Activated naive CD4-positive, alpha-beta T cell treated with anti-CD3 and anti-CD28 coated beads for 36 hours (primary cell): ENCODE results near the gene SDHC. TPM values are rescaled to one million over a fixed set of nuclear protein-coding genes. Genes with fewer than 3 reads are reported as not detected.
A peak's percentile ranks its signal among the peaks of the same experiment; 100 is the strongest.
"Not testable (repeated sequence)": the region's sequence is repeated elsewhere in the genome, so short reads cannot be mapped to it uniquely, and the experiment has no call there.

Source experiments
- CTCF ChIA-PET: fragments of 350-600 bp; sonication (Branson Sonifier 250); formaldehyde crosslinking; loops from one replicate; lab custom pipeline; 2021; ENCODE audit warnings: antibody characterized with exemption; lab: Charles Lee
- DNase-seq: peaks from one replicate; pipeline ENCODE4 v3.0.0-alpha.2; 2020
- H3K27ac Mint-ChIP-seq: one replicate; pipeline ENCODE4 v1.8.0; 2021; ENCODE audit warnings: mild to moderate bottlenecking, mixed read lengths
- H3K27me3 Mint-ChIP-seq: one replicate; pipeline ENCODE4 v1.8.0; 2021; ENCODE audit warnings: low read depth, mixed read lengths
- H3K36me3 Mint-ChIP-seq: one replicate; pipeline ENCODE4 v1.8.0; 2021; ENCODE audit warnings: low read depth, mixed read lengths
- H3K4me1 Mint-ChIP-seq: one replicate; pipeline ENCODE4 v1.8.0; 2021; ENCODE audit warnings: low read depth, mixed read lengths
- H3K4me3 Mint-ChIP-seq: one replicate; pipeline ENCODE4 v1.8.0; 2021; ENCODE audit warnings: mild to moderate bottlenecking, moderate library complexity, mixed read lengths
- H3K9me3 Mint-ChIP-seq: one replicate; pipeline ENCODE4 v1.8.0; 2021; ENCODE audit warnings: mixed read lengths
- intact Hi-C: fragments of 100-400 bp; cut with micrococcal nuclease; formaldehyde crosslinking; loops from one replicate; pipeline ENCODE4 v1.15.1; 2023
- total RNA-seq, 2 experiments: library from RNA; stranded (reverse); gene quantifications; one replicate each; pipeline ENCODE4 v1.2.3, GENCODE V29; 2021

The SDHC gene
- total RNA-seq, 2 experiments from 2014 or later: 201 TPM

GRCh38 chr1:161364332-161364731 is 50.2 kb downstream of the SDHC start:
- no peak for DNase-seq
- peaks cover 14% of the 10 kb centered on the region for H3K4me1 Mint-ChIP-seq
- CTCF ChIA-PET: no interaction called here
- no peaks in the 10 kb centered on the region for H3K27me3 Mint-ChIP-seq
- peaks cover 11% of the 10 kb centered on the region for H3K36me3 Mint-ChIP-seq
- H3K4me3 Mint-ChIP-seq: no peak overlapping the region
- H3K9me3 Mint-ChIP-seq: no peaks in the 10 kb centered on the region
- peak overlapping the region; percentile 31 for H3K27ac Mint-ChIP-seq
- intact Hi-C loops: no loop called here

GRCh38 chr1:161365207-161365606 is 51.0 kb downstream of the SDHC start:
- no peaks in the 10 kb centered on the region for H3K9me3 Mint-ChIP-seq
- intact Hi-C loops: loop anchor here (5.0 kb wide), 1 partner anchor 138 kb away; the partner anchor contains the start of gene TOMM40L
- peaks cover 9% of the 10 kb centered on the region for H3K36me3 Mint-ChIP-seq
- H3K4me1 Mint-ChIP-seq: peaks cover 12% of the 10 kb centered on the region
- H3K27ac Mint-ChIP-seq: no peak overlapping the region
- no peak for DNase-seq
- CTCF ChIA-PET: no interaction called here
- no peaks in the 10 kb centered on the region for H3K27me3 Mint-ChIP-seq
- H3K4me3 Mint-ChIP-seq: no peak overlapping the region

GRCh38 chr1:161367684-161368400 is 53.7 kb downstream of the SDHC start, which contains the start of gene CFAP126:
Gene CFAP126, minus strand, starts transcription at chr1:161367876. Its CDS starts 8 bp downstream, at chr1:161367868.
- no peak within 1 kb of the TSS for H3K4me3 Mint-ChIP-seq
- DNase-seq: peak; percentile 61
- H3K27ac Mint-ChIP-seq: no peak within 1 kb of the TSS
- H3K36me3 Mint-ChIP-seq: peaks cover 9% of the 10 kb centered on the region
- peaks cover 12% of the 10 kb centered on the region for H3K4me1 Mint-ChIP-seq
- H3K9me3 Mint-ChIP-seq: no peaks in the 10 kb centered on the region
- CTCF ChIA-PET: interaction anchor here (0.5 to 5.2 kb wide), 8 partner anchors 14 to 845 kb away, joined by 3 to 28 read pairs (median 4); partner anchors contain the start of genes SLAMF6 and TOMM40L
- H3K27me3 Mint-ChIP-seq: no peaks in the 10 kb centered on the region
- intact Hi-C loops: loop anchor here (5.0 kb wide), 1 partner anchor 141 kb away; the partner anchor contains the start of gene TOMM40L

DNA sequence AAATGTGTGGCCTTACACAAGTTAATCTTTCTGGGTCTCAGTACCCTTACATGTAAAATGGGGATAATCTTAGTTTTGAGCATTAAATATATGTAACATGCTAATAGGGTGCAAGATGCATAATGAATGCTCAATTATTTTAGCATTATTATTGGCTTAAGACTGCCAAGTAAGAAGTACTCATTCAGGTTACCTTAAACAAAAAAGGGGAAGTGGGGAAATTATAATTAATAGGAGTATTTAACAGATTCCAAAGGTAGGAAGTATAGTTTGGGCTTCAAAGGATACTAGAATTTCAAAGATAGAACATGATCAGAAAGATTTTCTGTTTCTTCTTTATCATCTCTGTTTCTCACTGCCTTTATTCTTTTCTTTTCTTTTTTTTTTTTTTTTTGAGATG is 59.3 kb downstream of the SDHC start:
- DNase-seq: no peak
- CTCF ChIA-PET: interaction anchor here (0.8 to 1.9 kb wide), 4 partner anchors 9 to 181 kb away, joined by 3 to 6 read pairs (median 4); no protein-coding TSS in a partner anchor
- H3K27ac Mint-ChIP-seq: no peak overlapping the region
- H3K4me3 Mint-ChIP-seq: no peak overlapping the region
- no peaks in the 10 kb centered on the region for H3K36me3 Mint-ChIP-seq
- H3K4me1 Mint-ChIP-seq: no peaks in the 10 kb centered on the region
- H3K9me3 Mint-ChIP-seq: no peaks in the 10 kb centered on the region
- intact Hi-C loops: no loop called here
- no peaks in the 10 kb centered on the region for H3K27me3 Mint-ChIP-seq

- H3K4me3 Mint-ChIP-seq: no peak overlapping the region
- DNase-seq: no peak
- H3K27me3 Mint-ChIP-seq: no peaks in the 10 kb centered on the region
- intact Hi-C loops: no loop called here
- H3K9me3 Mint-ChIP-seq: no peaks in the 10 kb centered on the region
- no peaks in the 10 kb centered on the region for H3K4me1 Mint-ChIP-seq
- CTCF ChIA-PET: interaction anchor here (0.5 to 1.9 kb wide), 8 partner anchors 8 to 271 kb away, joined by 4 to 6 read pairs (median 5); partner anchors contain the start of gene TOMM40L
- no peaks in the 10 kb centered on the region for H3K36me3 Mint-ChIP-seq
- no peak overlapping the region for H3K27ac Mint-ChIP-seq
Observed at GRCh38 chr1:161374373-161374772, 60.2 kb downstream of the SDHC start.

DNA sequence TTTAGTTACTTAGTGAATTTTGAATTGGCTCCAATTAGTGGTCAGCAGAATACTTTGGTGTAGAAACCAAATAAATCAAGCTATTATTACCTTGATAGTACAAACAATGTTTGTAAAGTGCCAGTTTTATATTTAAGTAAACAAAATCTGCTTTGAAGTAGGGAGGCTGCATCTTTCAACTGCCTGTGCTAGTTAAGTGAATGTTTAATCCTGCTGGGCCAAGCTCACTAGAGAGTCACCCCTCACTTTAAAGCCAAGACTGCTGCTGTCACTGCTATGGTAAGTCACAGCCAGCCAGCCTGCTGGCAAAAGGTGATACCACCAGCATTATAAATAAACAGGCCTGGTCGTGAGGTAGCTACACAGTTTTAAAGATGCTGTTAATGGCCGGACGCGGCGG is 63.8 kb downstream of the SDHC start:
- Mint-ChIP-seq H3K27me3 (no peaks in the 10 kb centered on the region), H3K4me3 (no peak overlapping the region), H3K4me1 (peaks cover 3% of the 10 kb centered on the region), H3K36me3 (no peaks in the 10 kb centered on the region), H3K9me3 (no peaks in the 10 kb centered on the region), H3K27ac (no peak overlapping the region)
- CTCF ChIA-PET: interaction anchor here (0.6 to 9.2 kb wide), 4 partner anchors 8 to 213 kb away, joined by 3 to 179 read pairs (median 4); partner anchors contain the start of gene TOMM40L
- no peak for DNase-seq
- intact Hi-C loops: no loop called here

GRCh38 chr1:161379071-161379470 is 64.9 kb downstream of the SDHC start:
- DNase-seq: no peak
- Mint-ChIP-seq H3K9me3 (no peaks in the 10 kb centered on the region), H3K4me3 (no peak overlapping the region), H3K4me1 (peaks cover 3% of the 10 kb centered on the region), H3K27ac (no peak overlapping the region), H3K27me3 (no peaks in the 10 kb centered on the region), H3K36me3 (no peaks in the 10 kb centered on the region)
- intact Hi-C loops: no loop called here
- CTCF ChIA-PET: interaction anchor here (1.0 to 9.2 kb wide), 4 partner anchors 150 to 187 kb away, joined by 3 to 179 read pairs (median 4); partner anchors contain the start of gene TOMM40L

- H3K27me3 Mint-ChIP-seq: no peaks in the 10 kb centered on the region
- H3K4me1 Mint-ChIP-seq: peaks cover 11% of the 10 kb centered on the region
- H3K4me3 Mint-ChIP-seq: no peak overlapping the region
- intact Hi-C loops: loop anchor here (1.0 to 5.0 kb wide), 5 partner anchors 67 to 214 kb away; partner anchors contain the start of genes PPOX and SDHC
- CTCF ChIA-PET: interaction anchor here (0.5 to 9.2 kb wide), 40 partner anchors 8 to 1629 kb away, joined by 3 to 179 read pairs (median 5); partner anchors contain the start of genes ADAMTS4, APOA2, B4GALT3 and CFAP126
- H3K36me3 Mint-ChIP-seq: peaks cover under 1% of the 10 kb centered on the region
- H3K9me3 Mint-ChIP-seq: no peaks in the 10 kb centered on the region
- no peak overlapping the region for H3K27ac Mint-ChIP-seq
- no peak for DNase-seq
Observed at GRCh38 chr1:161381707-161382106, 67.5 kb downstream of the SDHC start.

- H3K27ac Mint-ChIP-seq: no peak overlapping the region
- H3K27me3 Mint-ChIP-seq: no peaks in the 10 kb centered on the region
- CTCF ChIA-PET: interaction anchor here (0.5 to 9.2 kb wide), 44 partner anchors 8 to 1630 kb away, joined by 3 to 179 read pairs (median 5); partner anchors contain the start of genes ADAMTS4, APOA2, B4GALT3 and CFAP126
- no peak for DNase-seq
- intact Hi-C loops: loop anchor here (1.0 to 5.0 kb wide), 5 partner anchors 68 to 215 kb away; partner anchors contain the start of genes PPOX and SDHC
- no peaks in the 10 kb centered on the region for H3K9me3 Mint-ChIP-seq
- H3K4me1 Mint-ChIP-seq: peaks cover 18% of the 10 kb centered on the region
- no peak overlapping the region for H3K4me3 Mint-ChIP-seq
- peaks cover 5% of the 10 kb centered on the region for H3K36me3 Mint-ChIP-seq
Observed at GRCh38 chr1:161382214-161383019, 68.2 kb downstream of the SDHC start.

GRCh38 chr1:161388639-161389038 is 74.5 kb downstream of the SDHC start:
- H3K9me3 Mint-ChIP-seq: no peaks in the 10 kb centered on the region
- H3K4me3 Mint-ChIP-seq: peak overlapping the region; percentile 96
- intact Hi-C loops: loop anchor here (5.0 kb wide), 1 partner anchor 321 kb away; the partner anchor contains the start of gene ARHGAP30

DNA sequence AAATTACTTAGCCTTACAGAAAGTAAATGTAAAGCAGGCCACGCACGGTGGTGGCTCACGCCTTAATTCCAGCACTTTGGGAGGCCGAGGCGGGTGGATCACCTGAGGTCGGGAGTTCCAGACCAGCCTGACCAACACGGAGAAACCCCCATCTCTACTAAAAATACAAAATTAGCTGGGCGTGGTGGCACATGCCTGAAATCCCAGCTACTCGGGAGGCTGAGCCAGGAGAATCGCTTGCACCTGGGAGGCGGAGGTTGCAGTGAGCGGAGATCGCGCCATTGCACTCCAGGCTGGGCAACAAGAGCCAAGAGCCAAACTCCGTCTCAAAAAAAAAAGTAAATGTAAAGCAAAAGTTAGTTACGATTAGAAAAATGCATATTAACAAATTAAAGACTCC is 75.0 kb downstream of the SDHC start:
- peaks cover 50% of the 10 kb centered on the region for H3K4me1 Mint-ChIP-seq
- not testable (repeated sequence) for H3K27me3 Mint-ChIP-seq, H3K9me3 Mint-ChIP-seq, DNase-seq
- intact Hi-C loops: loop anchor here (5.0 kb wide), 1 partner anchor 322 kb away; the partner anchor contains the start of gene ARHGAP30
- H3K4me3 Mint-ChIP-seq: peak overlapping the region; percentile 96
- H3K36me3 Mint-ChIP-seq: peaks cover 10% of the 10 kb centered on the region
- CTCF ChIA-PET: interaction anchor here (0.6 to 0.8 kb wide), 2 partner anchors 162 to 227 kb away, joined by 3 to 4 read pairs; no protein-coding TSS in a partner anchor
- H3K27ac Mint-ChIP-seq: peak overlapping the region; percentile 95

More at GRCh38 chr1:161388639-161389038, 74.5 kb downstream of the SDHC start:
- no peaks in the 10 kb centered on the region for H3K27me3 Mint-ChIP-seq
- H3K27ac Mint-ChIP-seq: peak overlapping the region; percentile 95
- DNase-seq: no peak
- CTCF ChIA-PET: interaction anchor here (0.8 kb wide), 1 partner anchor 161 kb away, joined by 4 read pairs; no protein-coding TSS in a partner anchor
- peaks cover 10% of the 10 kb centered on the region for H3K36me3 Mint-ChIP-seq
- H3K4me1 Mint-ChIP-seq: peaks cover 50% of the 10 kb centered on the region
